Thymus (tissue), 11 donors: ENCODE data around the gene PRKN. TPM values are rescaled to one million over a fixed set of nuclear protein-coding genes. Genes with fewer than 3 reads are reported as not detected.
"Not testable (repeated sequence)": the region's sequence is repeated elsewhere in the genome, so short reads cannot be mapped to it uniquely, and the experiment has no call there.

Experiments
- DNase-seq, 9 donors: peaks; one replicate each; pipeline ENCODE4 v3.0.0-alpha.2; 2013; ENCODE audit warnings: low spot score in 9 of 9, low read depth in 6 of 9, missing footprints in 1 of 9
- H3K27ac ChIP-seq, 2 donors: one replicate each; pipeline ENCODE4 v1.5.1; 2013; ENCODE audit warnings: control low read depth in 1 of 2, low read depth in 1 of 2, low read length in 1 of 2, mild to moderate bottlenecking in 1 of 2, moderate library complexity in 1 of 2
- H3K27me3 ChIP-seq, 2 donors: one replicate each; pipeline ENCODE4 v1.5.1; 2013; ENCODE audit warnings: low read length in 1 of 2; ENCODE audit not compliant: control insufficient read depth in 2 of 2, insufficient read depth in 1 of 2
- H3K36me3 ChIP-seq, 2 donors: one replicate each; pipeline ENCODE4 v1.5.1; 2013; ENCODE audit warnings: low read length in 1 of 2, mild to moderate bottlenecking in 1 of 2, moderate library complexity in 1 of 2; ENCODE audit not compliant: control insufficient read depth in 2 of 2, insufficient read depth in 2 of 2
- H3K4me1 ChIP-seq, 2 donors: one replicate each; pipeline ENCODE4 v1.5.1; 2013; ENCODE audit warnings: low read length in 2 of 2; ENCODE audit not compliant: control insufficient read depth in 2 of 2, insufficient read depth in 2 of 2
- H3K4me3 ChIP-seq, 2 donors: one replicate each; pipeline ENCODE4 v1.5.1; 2013; ENCODE audit warnings: low read length in 2 of 2, control low read depth in 1 of 2, mild to moderate bottlenecking in 1 of 2
- H3K9me3 ChIP-seq, 2 donors: one replicate each; pipeline ENCODE4 v1.5.1; 2013; ENCODE audit warnings: low read length in 1 of 2, mild to moderate bottlenecking in 1 of 2; ENCODE audit not compliant: control insufficient read depth in 2 of 2, insufficient read depth in 1 of 2
- WGBS: extraction: QIAGEN DNeasy Blood & Tissue Kit; methylation state at CpG from one replicate; pipeline ENCODE4 v1.1.7; 2013; 5-methylcytosine and 5-hydroxymethylcytosine counted together
- polyA plus RNA-seq: library from polyadenylated mRNA; stranded (reverse); fragments of 200-250 nt; gene quantifications from one replicate; pipeline ENCODE4 v1.2.3, GENCODE V29; 2013
- total RNA-seq: library from RNA; stranded (reverse); fragments of 120-200 nt; gene quantifications from one replicate; pipeline ENCODE4 v1.2.4, GENCODE V29; 2013
- donor health status: healthy.

Gene PRKN
- total and polyA plus RNA-seq, 2 donors, result 0.48 to 0.71 TPM

DNA sequence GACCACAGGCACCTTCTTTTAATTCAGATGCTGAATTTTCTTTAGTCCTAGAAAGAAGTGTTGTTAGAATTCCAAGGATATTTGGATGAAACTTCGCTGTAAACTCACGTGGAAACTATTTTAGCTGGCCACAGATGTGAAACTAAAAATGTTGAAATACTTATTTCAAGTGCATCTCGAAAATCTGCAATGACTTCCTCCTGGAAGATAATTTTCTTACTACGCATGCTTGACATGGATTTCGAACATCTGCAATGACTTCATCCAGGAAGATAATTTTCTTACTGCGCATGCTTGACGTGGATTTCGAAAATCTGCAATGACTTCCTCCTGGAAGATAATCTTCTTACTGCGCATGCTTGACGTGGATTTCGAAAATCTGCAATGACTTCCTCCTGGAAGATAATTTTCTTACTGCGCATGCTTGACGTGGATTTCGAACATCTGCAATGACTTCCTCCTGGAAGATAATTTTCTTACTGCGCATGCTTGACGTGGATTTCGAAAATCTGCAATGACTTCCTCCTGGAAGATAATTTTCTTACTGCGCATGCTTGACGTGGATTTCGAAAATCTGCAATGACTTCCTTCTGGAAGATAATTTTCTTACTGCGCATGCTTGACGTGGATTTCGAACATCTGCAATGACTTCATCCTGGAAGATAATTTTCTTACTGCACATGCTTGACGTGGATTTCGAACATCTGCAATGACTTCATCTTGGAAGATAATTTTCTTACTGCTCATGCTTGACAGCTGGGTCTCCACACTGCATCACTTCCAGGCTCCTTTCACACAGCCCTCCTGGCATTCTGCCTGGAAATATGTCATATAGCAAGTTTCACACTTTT, 336.4 kb downstream of the PRKN start:
- not testable (repeated sequence) for H3K4me1 ChIP-seq, H3K27me3 ChIP-seq, DNase-seq, H3K9me3 ChIP-seq, H3K27ac ChIP-seq, H3K4me3 ChIP-seq, H3K36me3 ChIP-seq
- WGBS, result 95% methylated on average over 25 of the region's 25 CpGs

DNA sequence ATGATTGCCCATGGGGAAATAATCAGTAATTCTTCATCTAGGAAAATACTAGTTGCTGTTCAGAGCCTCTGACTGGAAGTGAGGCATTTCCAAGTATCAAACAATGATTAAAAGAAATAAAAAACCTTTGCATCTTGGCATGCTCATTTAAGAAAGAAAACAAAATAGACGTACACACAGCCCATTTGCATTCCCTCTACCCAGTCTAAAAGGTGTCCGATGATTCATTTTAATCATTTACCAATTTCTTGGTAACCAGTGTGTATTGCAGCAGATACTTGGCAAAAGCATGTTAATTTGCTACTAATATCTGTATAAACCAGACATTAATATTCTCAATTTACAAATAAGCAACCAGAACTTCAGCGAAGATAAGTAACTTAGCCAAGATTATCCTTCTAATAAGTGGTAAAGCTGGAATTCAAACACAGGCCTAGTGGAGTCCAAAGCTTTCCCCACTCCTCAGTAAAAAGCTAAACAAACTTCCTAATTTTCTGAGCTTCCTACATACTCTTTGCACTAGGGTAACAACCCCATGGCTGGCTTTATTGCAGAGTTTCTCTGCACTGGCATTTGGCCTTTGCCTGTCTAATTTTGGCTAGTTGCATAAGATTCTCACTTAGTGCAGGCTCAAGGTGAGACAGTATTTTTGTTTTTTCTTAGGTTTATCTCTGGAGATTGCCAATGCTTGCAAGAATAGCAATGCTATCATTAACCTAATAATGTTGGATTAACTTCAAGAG, 338.1 kb downstream of the PRKN start:
- WGBS, result 91% methylated on average over 3 of the region's 3 CpGs
- H3K36me3 ChIP-seq, result no peaks in the 10 kb centered on the region

DNA sequence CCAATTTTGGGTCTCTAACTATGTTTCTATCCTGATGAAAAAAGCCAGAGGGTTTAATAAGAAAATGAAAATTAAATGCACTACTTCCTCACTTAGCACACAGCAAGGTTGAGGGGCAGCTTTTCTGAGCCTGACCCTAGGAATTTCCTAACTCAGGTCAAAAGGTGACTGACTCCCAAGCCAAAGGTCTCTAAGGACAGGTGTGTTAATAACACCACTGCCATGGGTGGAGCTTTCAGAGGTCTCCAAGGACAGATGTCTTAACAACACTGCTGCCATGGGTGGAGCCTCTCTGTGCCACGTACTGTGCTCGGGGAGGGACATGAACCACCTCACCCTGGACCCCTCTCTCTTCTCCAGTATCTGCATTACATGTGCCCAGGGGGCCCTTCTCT, 339.2 kb downstream of the PRKN start:
- H3K9me3 ChIP-seq, result no peaks in the 10 kb centered on the region
- no peaks in the 10 kb centered on the region for H3K4me1 ChIP-seq
- no peak overlapping the region for H3K4me3 ChIP-seq
- WGBS, result 97% methylated on average over 2 of the region's 2 CpGs
- H3K27me3 ChIP-seq, result no peaks in the 10 kb centered on the region
- DNase-seq, result no peak
- no peak overlapping the region for H3K27ac ChIP-seq
- no peaks in the 10 kb centered on the region for H3K36me3 ChIP-seq

More for the DNA sequence above, 338.1 kb downstream of the PRKN start:
- H3K9me3 ChIP-seq, result no peaks in the 10 kb centered on the region
- no peak overlapping the region for H3K27ac ChIP-seq
- no peak overlapping the region for H3K4me3 ChIP-seq
- no peak for DNase-seq
- no peaks in the 10 kb centered on the region for H3K27me3 ChIP-seq
- no peaks in the 10 kb centered on the region for H3K4me1 ChIP-seq

DNA sequence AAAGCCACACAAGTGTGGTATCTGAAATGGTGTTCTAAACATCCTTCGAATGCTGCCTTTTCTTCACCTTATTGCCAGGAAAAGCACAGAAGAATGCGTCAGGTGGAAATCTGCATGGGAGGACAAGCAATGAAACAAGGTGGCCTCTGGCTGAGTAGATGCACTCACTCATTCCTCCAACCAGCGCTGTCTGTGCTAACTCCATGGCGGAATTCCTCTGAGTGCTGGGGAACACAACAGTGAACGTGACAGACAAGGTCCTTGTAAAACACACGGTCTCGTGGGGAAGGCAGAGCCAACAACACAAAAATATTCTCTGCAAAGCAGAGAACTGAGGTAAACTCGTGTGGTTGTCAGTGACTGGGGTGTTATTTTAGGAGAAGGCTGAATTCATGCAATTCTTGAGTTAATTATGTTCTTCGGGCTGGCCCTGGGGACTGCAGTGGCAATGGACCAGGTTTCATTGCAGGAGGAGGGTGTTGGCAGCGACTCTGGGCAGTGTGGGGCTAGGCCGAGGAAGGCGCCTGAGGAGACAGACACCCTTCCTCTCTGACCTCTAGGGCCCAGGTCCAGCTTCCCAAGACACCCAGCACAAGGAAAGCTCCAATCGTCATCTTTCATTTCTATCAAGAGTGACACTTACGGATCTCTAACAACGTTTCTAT, 339.7 kb downstream of the PRKN start:
- H3K27me3 ChIP-seq, result no peaks in the 10 kb centered on the region
- WGBS, result 92% methylated on average over 15 of the region's 15 CpGs

DNA sequence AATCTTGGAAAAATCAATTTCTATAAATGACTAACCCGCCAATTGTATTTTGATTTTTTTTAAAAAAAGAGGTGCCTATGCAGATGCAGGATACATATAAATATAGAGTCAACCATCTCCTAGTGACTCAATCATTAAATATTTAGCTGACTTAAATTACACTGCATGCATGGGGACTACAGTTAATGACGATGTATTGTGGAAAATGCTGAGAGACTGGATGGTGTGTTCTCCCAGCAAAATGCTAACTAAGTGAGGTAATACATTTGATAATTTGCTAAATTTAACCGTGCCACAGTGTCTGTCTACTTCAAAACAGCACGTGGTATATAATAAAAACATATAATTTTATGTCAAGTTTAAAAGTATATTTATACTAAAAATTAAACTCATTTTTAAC, 341.6 kb downstream of the PRKN start:
- no peak for DNase-seq

More for the DNA sequence above, 339.7 kb downstream of the PRKN start:
- DNase-seq, result no peak
- H3K4me1 ChIP-seq, result no peaks in the 10 kb centered on the region
- no peak overlapping the region for H3K27ac ChIP-seq
- no peaks in the 10 kb centered on the region for H3K36me3 ChIP-seq
- H3K4me3 ChIP-seq, result no peak overlapping the region
- no peaks in the 10 kb centered on the region for H3K9me3 ChIP-seq

DNA sequence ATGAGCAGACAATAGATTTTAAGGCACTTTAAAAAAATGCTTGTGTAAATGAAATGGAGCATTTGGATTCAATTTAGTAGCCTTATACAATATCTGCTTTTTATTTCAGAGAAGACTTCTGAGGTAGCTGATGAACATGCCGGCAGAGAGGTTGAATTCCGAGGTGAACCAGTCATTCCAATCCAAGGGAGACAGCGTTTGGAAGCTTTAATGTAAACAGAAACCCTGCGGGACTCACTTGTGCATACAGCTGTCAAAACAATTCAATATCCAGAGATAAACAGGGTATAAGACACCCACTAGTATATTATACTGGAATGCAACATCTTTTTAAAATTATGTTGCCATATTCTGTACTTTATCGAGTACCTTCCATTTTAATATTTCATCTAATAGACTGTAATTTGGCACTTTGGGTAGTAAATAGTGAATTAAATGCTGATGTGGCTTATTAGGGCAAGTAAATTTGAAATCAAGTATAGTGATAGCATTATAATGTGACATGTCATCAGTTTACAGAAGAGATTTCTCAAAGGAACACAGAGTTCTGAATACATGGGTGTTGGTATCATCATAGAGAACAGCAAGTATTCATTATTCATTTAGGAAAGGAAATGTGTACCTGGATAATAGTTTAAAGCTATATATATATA, 347.7 kb downstream of the PRKN start:
- Histone ChIP-seq H3K9me3 (no peaks in the 10 kb centered on the region), H3K4me3 (no peak overlapping the region), H3K4me1 (no peaks in the 10 kb centered on the region), H3K36me3 (no peaks in the 10 kb centered on the region), H3K27me3 (no peaks in the 10 kb centered on the region), H3K27ac (no peak overlapping the region)
- no peak for DNase-seq
- 89% methylated on average over 5 of the region's 5 CpGs for WGBS

More for the DNA sequence above, 341.6 kb downstream of the PRKN start:
- Histone ChIP-seq H3K4me3 (no peak overlapping the region), H3K27me3 (no peaks in the 10 kb centered on the region), H3K27ac (no peak overlapping the region), H3K4me1 (no peaks in the 10 kb centered on the region), H3K9me3 (no peaks in the 10 kb centered on the region), H3K36me3 (no peaks in the 10 kb centered on the region)
- 93% methylated on average over 4 of the region's 4 CpGs for WGBS

DNA sequence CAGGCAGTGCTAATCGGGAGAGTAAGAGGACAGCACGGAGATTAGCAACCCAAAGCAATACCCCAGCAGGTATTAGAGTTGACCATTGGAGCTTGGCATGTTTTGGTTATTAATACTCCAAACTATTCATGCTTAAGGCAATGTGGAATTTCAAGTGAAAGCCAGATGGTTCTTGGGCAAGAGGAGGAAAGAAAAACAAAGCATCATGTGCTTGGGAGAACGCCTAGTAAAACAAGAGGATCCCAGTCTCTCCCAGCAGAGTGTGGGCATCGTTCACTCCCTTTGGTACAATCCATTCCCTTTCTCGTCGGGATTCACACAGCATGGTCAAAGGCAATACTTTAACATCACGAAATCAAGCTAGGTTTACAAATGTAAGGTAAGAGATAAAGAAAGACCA, 349.8 kb downstream of the PRKN start:
- Histone ChIP-seq H3K9me3 (no peaks in the 10 kb centered on the region), H3K4me3 (no peak overlapping the region), H3K27me3 (no peaks in the 10 kb centered on the region), H3K4me1 (no peaks in the 10 kb centered on the region), H3K36me3 (no peaks in the 10 kb centered on the region), H3K27ac (no peak overlapping the region)
- DNase-seq, result no peak
- WGBS, result 87% methylated on average over 7 of the region's 7 CpGs

DNA sequence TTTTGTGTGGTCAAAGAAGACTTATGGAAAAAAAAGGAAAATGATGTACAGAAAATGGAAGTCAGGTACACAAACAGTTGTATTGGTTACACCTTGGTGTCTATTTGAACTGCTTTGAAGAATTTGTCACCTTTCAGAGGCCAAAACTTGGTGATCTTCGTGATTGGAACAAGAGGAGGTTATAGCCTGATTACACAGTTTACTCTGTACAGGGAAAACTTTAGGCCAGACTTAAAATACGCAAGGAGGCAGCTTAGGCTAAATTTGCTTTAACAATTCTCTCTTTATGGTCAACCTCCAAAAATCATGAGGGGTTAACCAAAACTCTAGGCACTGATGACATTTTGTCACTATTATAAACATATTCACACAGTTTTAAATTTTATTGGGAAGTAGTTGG, 353.7 kb downstream of the PRKN start:
- Histone ChIP-seq H3K4me3 (no peak overlapping the region), H3K27ac (no peak overlapping the region), H3K36me3 (no peaks in the 10 kb centered on the region), H3K27me3 (no peaks in the 10 kb centered on the region), H3K9me3 (no peaks in the 10 kb centered on the region), H3K4me1 (no peaks in the 10 kb centered on the region)
- WGBS, result 91% methylated on average over 2 of the region's 2 CpGs
- DNase-seq, result no peak
